ENCODE data around the gene SP3. TPM values are rescaled to one million over a fixed set of nuclear protein-coding genes. Genes with fewer than 3 reads are reported as not detected.

Gene SP3
- total and polyA plus RNA-seq, 2 donors (not counting 1 experiment from before 2014, with no cell fraction given) = 64.1 to 124 TPM

- Histone ChIP-seq H3K79me2 (ENCODE audit: control insufficient read depth, insufficient read depth, low read length) (peaks cover 84% of the 10 kb centered on the region), H3K27ac (ENCODE audit: insufficient read depth, low read length) (no peak overlapping the region), H3K9me3 (ENCODE audit: control insufficient read depth, insufficient read depth, low read depth, low read length) (no peaks in the 10 kb centered on the region), H3K36me3 (ENCODE audit: control insufficient read depth, insufficient read depth, low read length) (no peaks in the 10 kb centered on the region), H2AFZ (ENCODE audit: low read length) (no peak overlapping the region), H4K20me1 (ENCODE audit: control insufficient read depth, extremely low read depth, insufficient read depth, low read length) (no peaks in the 10 kb centered on the region), H3K27me3 (ENCODE audit: control insufficient read depth, insufficient read depth, low read length) (no peaks in the 10 kb centered on the region), H3K9ac (ENCODE audit: insufficient read depth, low read length) (no peak overlapping the region), H3K4me2 (ENCODE audit: extremely low read depth, insufficient read depth, low read length) (no peak overlapping the region), H3K4me3 (replicated peaks in 1 of 4; ENCODE audit: control extremely low read depth in 1 of 4, insufficient read depth in 1 of 4, low read depth in 3 of 4, low read length in 4 of 4) (no peak overlapping the region), H3K4me1 (ENCODE audit: control insufficient read depth, extremely low read depth, insufficient read depth, low read length) (peaks cover 2% of the 10 kb centered on the region)
- TF ChIP-seq CTCF (conservative IDR thresholded peaks at IDR 0.05 in 1 of 2, IDR thresholded peaks at IDR 0.05 in 1 of 2; ENCODE audit: low read depth in 1 of 2, low read length in 2 of 2) (no peak), EZH2 (IDR thresholded peaks at IDR 0.05; ENCODE audit: low read length, missing control alignments) (no peak)
- DNase-seq (ENCODE audit: low read depth in 2 of 2) = no peak
These were observed 43.1 kb downstream of the SP3 start for GRCh38 chr2:173922068-173922467.

- no peak overlapping the region for H2AFZ ChIP-seq (ENCODE audit: low read length)
- no peaks in the 10 kb centered on the region for H3K9me3 ChIP-seq (ENCODE audit: control insufficient read depth, insufficient read depth, low read depth, low read length)
- no peak for TF ChIP-seq EZH2 (IDR thresholded peaks at IDR 0.05; ENCODE audit: low read length, missing control alignments)
- TF ChIP-seq CTCF (conservative IDR thresholded peaks at IDR 0.05 in 1 of 2, IDR thresholded peaks at IDR 0.05 in 1 of 2; ENCODE audit: low read depth in 1 of 2, low read length in 2 of 2) = no peak
- peaks cover 25% of the 10 kb centered on the region for H3K79me2 ChIP-seq (ENCODE audit: control insufficient read depth, insufficient read depth, low read length)
- H3K9ac ChIP-seq (ENCODE audit: insufficient read depth, low read length) = no peak overlapping the region
- no peaks in the 10 kb centered on the region for H3K27me3 ChIP-seq (ENCODE audit: control insufficient read depth, insufficient read depth, low read length)
- no peak for DNase-seq (ENCODE audit: low read depth in 2 of 2)
- H3K4me1 ChIP-seq (ENCODE audit: control insufficient read depth, extremely low read depth, insufficient read depth, low read length) = no peaks in the 10 kb centered on the region
- H3K4me3 ChIP-seq (replicated peaks in 1 of 4; ENCODE audit: control extremely low read depth in 1 of 4, insufficient read depth in 1 of 4, low read depth in 3 of 4, low read length in 4 of 4) = no peak overlapping the region
- no peak overlapping the region for H3K4me2 ChIP-seq (ENCODE audit: extremely low read depth, insufficient read depth, low read length)
- H3K36me3 ChIP-seq (ENCODE audit: control insufficient read depth, insufficient read depth, low read length) = no peaks in the 10 kb centered on the region
- no peak overlapping the region for H3K27ac ChIP-seq (ENCODE audit: insufficient read depth, low read length)
- no peaks in the 10 kb centered on the region for H4K20me1 ChIP-seq (ENCODE audit: control insufficient read depth, extremely low read depth, insufficient read depth, low read length)
These were observed 50.9 kb downstream of the SP3 start for GRCh38 chr2:173914055-173914927.

- Histone ChIP-seq H3K27ac (ENCODE audit: insufficient read depth, low read length) (no peak overlapping the region), H4K20me1 (ENCODE audit: control insufficient read depth, extremely low read depth, insufficient read depth, low read length) (no peaks in the 10 kb centered on the region), H3K4me3 (replicated peaks in 1 of 4; ENCODE audit: control extremely low read depth in 1 of 4, insufficient read depth in 1 of 4, low read depth in 3 of 4, low read length in 4 of 4) (no peak overlapping the region), H3K27me3 (ENCODE audit: control insufficient read depth, insufficient read depth, low read length) (no peaks in the 10 kb centered on the region), H3K9me3 (ENCODE audit: control insufficient read depth, insufficient read depth, low read depth, low read length) (no peaks in the 10 kb centered on the region), H3K4me2 (ENCODE audit: extremely low read depth, insufficient read depth, low read length) (no peak overlapping the region), H3K9ac (ENCODE audit: insufficient read depth, low read length) (no peak overlapping the region), H2AFZ (ENCODE audit: low read length) (no peak overlapping the region), H3K4me1 (ENCODE audit: control insufficient read depth, extremely low read depth, insufficient read depth, low read length) (no peaks in the 10 kb centered on the region), H3K36me3 (ENCODE audit: control insufficient read depth, insufficient read depth, low read length) (no peaks in the 10 kb centered on the region), H3K79me2 (ENCODE audit: control insufficient read depth, insufficient read depth, low read length) (peaks cover 1% of the 10 kb centered on the region)
- TF ChIP-seq CTCF (conservative IDR thresholded peaks at IDR 0.05 in 1 of 2, IDR thresholded peaks at IDR 0.05 in 1 of 2; ENCODE audit: low read depth in 1 of 2, low read length in 2 of 2) (no peak), EZH2 (IDR thresholded peaks at IDR 0.05; ENCODE audit: low read length, missing control alignments) (no peak)
- DNase-seq (ENCODE audit: low read depth in 2 of 2) = peak in 1 of 2 donors; percentile 57
These were observed 55.3 kb downstream of the SP3 start for GRCh38 chr2:173909846-173910245.

Data from fibroblast of lung (primary cell).